SK-N-SH treated with all-trans-retinoic acid at 6 μM for 48 hours (cell line): ENCODE measurements around the gene RTF2.
A peak's percentile ranks its signal among the peaks of the same experiment; 100 is the strongest.

Experiments
- ATAC-seq: fragments of 200-7000 bp; cut with Tn5 transposase; 3 replicates; pipeline ENCODE4 v1.9.1; 2020; ENCODE audit warnings: mild to moderate bottlenecking, moderate library complexity
- CREB5 ChIP-seq: fragments of 250-450 bp; sonication (Bioruptor Pico); IDR thresholded peaks from 2 replicates; pipeline ENCODE4 v1.5.1; 2020; ENCODE audit warnings: low read depth, mild to moderate bottlenecking, moderate library complexity
- CSDC2 ChIP-seq: fragments of 250-450 bp; sonication (Bioruptor Pico); IDR thresholded peaks from 2 replicates; pipeline ENCODE4 v1.5.0; 2020; ENCODE audit warnings: mild to moderate bottlenecking, moderate library complexity
- CSRNP3 ChIP-seq: fragments of 250-450 bp; sonication (Bioruptor Pico); IDR thresholded peaks from 2 replicates; pipeline ENCODE4 v1.5.1; 2021; ENCODE audit warnings: mild to moderate bottlenecking, moderate library complexity
- ESRRG ChIP-seq: fragments of 250-450 bp; sonication (Bioruptor Pico); IDR thresholded peaks from 2 replicates; pipeline ENCODE4 v1.6.1; 2021; ENCODE audit warnings: mild to moderate bottlenecking
- ISL1 ChIP-seq: fragments of 250-450 bp; sonication (Bioruptor Pico); IDR thresholded peaks from 2 replicates; pipeline ENCODE4 v2.1.2; 2022; ENCODE audit warnings: mild to moderate bottlenecking, moderate library complexity
- OSR1 ChIP-seq: fragments of 250-450 bp; sonication (Bioruptor Pico); IDR thresholded peaks from 2 replicates; pipeline ENCODE4 v1.8.0; 2022; ENCODE audit warnings: moderate library complexity, mild to moderate bottlenecking, inconsistent platforms
- PATZ1 ChIP-seq: fragments of 250-450 bp; sonication (Bioruptor Pico); IDR thresholded peaks from 2 replicates; pipeline ENCODE4 v1.8.0; 2020; ENCODE audit warnings: mild to moderate bottlenecking, moderate library complexity, borderline replicate concordance
- POU6F1 ChIP-seq: fragments of 250-450 bp; sonication (Bioruptor Pico); IDR thresholded peaks from 2 replicates; pipeline ENCODE4 v1.8.0; 2021; ENCODE audit warnings: low read depth, mild to moderate bottlenecking, moderate library complexity, borderline replicate concordance
- PPARA ChIP-seq: fragments of 250-450 bp; sonication (Bioruptor Pico); IDR thresholded peaks from 2 replicates; pipeline ENCODE4 v1.5.0; 2020; ENCODE audit warnings: mild to moderate bottlenecking, borderline replicate concordance
- RARB ChIP-seq: fragments of 250-450 bp; sonication (Bioruptor Pico); IDR thresholded peaks from 2 replicates; pipeline ENCODE4 v1.8.0; 2021; ENCODE audit warnings: mild to moderate bottlenecking, moderate library complexity
- SNAI2 ChIP-seq: fragments of 250-450 bp; sonication (Bioruptor Pico); IDR thresholded peaks from 2 replicates; pipeline ENCODE4 v1.5.0; 2020; ENCODE audit warnings: mild to moderate bottlenecking, moderate library complexity
- TCF4 ChIP-seq: fragments of 250-450 bp; sonication (Bioruptor Pico); IDR thresholded peaks from 2 replicates; pipeline ENCODE4 v1.8.0; 2021; ENCODE audit warnings: mild to moderate bottlenecking, moderate library complexity, borderline replicate concordance
- TSHZ2 ChIP-seq: fragments of 250-450 bp; sonication (Bioruptor Pico); IDR thresholded peaks from 2 replicates; pipeline ENCODE4 v1.5.0; 2020; ENCODE audit warnings: mild to moderate bottlenecking, moderate library complexity
- ZC3H10 ChIP-seq: fragments of 250-450 bp; sonication (Bioruptor Pico); IDR thresholded peaks from 2 replicates; pipeline ENCODE4 v1.5.1; 2021; ENCODE audit warnings: mild to moderate bottlenecking, moderate library complexity
- ZFP3 ChIP-seq: fragments of 250-450 bp; sonication (Bioruptor Pico); IDR thresholded peaks from 2 replicates; pipeline ENCODE4 v1.5.0; 2020; ENCODE audit warnings: mild to moderate bottlenecking, moderate library complexity
- ZNF565 ChIP-seq: fragments of 450-650 bp; formaldehyde crosslinking; conservative IDR thresholded peaks from 2 replicates; pipeline ENCODE4 v1.5.0; 2020; ENCODE audit warnings: low read depth, mild to moderate bottlenecking, moderate library complexity
- ZNF70 ChIP-seq: fragments of 450-650 bp; formaldehyde crosslinking; IDR thresholded peaks from 2 replicates; pipeline ENCODE4 v1.5.0; 2020; ENCODE audit warnings: mild to moderate bottlenecking, moderate library complexity
- ZNF8 ChIP-seq: fragments of 450-650 bp; formaldehyde crosslinking; IDR thresholded peaks from 2 replicates; pipeline ENCODE4 v1.5.0; 2020; ENCODE audit warnings: mild to moderate bottlenecking, moderate library complexity

Gene RTF2

GRCh38 chr20:56422076-56422823 is 46.2 kb upstream of the RTF2 start:
- TF ChIP-seq OSR1 (no peak), TCF4 (CRISPR knock-in tag) (no peak), CSRNP3 (no peak), CREB5 (no peak), ESRRG (CRISPR knock-in tag) (no peak), ZNF70 (CRISPR knock-in tag) (no peak), ISL1 (CRISPR knock-in tag) (no peak), SNAI2 (CRISPR knock-in tag) (no peak), ZFP3 (CRISPR knock-in tag) (no peak), TSHZ2 (no peak), RARB (CRISPR knock-in tag) (no peak), ZC3H10 (no peak), PPARA (CRISPR knock-in tag) (no peak)
- peak; percentile 82 for ATAC-seq

GRCh38 chr20:56422824-56423189 is 45.6 kb upstream of the RTF2 start:
- ATAC-seq: no peak
- no peak for TF ChIP-seq PATZ1
- TF ChIP-seq, all 23 proteins: peak for 0

- no peak for ATAC-seq
Measured at GRCh38 chr20:56423211-56423610, 45.2 kb upstream of the RTF2 start.

GRCh38 chr20:56423886-56424285 is 44.5 kb upstream of the RTF2 start:
- TF ChIP-seq CREB5: no peak
- TF ChIP-seq ZNF565 (CRISPR knock-in tag): no peak
- TF ChIP-seq CSDC2 (CRISPR knock-in tag): no peak
- ATAC-seq: no peak

More at GRCh38 chr20:56423211-56423610, 45.2 kb upstream of the RTF2 start:
- no peak for TF ChIP-seq ZNF8 (CRISPR knock-in tag)
- TF ChIP-seq POU6F1 (CRISPR knock-in tag): no peak
- no peak for TF ChIP-seq OSR1
